HG02642 (cell line): ENCODE data around the gene EHD3.
"Not testable (repeated sequence)": the region's sequence is repeated elsewhere in the genome, so short reads cannot be mapped to it uniquely, and the experiment has no call there.

Experiments
- ATAC-seq: cut with Tn5 transposase; IDR thresholded peaks from one replicate; pipeline ENCODE4 v1.9.1; 2021; ENCODE audit warnings: mild to moderate bottlenecking; ENCODE audit not compliant: unreplicated experiment, poor library complexity

Gene EHD3

DNA sequence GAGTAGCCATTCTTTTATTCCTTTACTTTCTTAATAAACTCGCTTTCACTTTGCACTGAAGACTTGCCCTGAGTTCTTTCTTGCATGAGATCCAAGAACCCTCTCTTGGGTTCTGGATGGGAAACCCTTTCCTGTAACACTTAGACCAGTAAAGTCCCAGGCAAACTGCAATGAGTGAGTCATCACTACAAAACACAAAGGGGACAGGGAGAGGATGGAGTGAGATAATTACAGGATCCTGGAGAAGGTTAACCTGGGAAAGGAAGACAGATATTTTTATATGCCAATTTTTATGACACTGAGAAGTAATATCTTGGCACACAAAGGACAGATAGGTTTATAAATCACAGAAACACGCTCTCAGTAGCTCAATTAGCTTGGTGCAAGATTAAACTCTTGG, 48.7 kb downstream of the EHD3 start:
- no peak for ATAC-seq

DNA sequence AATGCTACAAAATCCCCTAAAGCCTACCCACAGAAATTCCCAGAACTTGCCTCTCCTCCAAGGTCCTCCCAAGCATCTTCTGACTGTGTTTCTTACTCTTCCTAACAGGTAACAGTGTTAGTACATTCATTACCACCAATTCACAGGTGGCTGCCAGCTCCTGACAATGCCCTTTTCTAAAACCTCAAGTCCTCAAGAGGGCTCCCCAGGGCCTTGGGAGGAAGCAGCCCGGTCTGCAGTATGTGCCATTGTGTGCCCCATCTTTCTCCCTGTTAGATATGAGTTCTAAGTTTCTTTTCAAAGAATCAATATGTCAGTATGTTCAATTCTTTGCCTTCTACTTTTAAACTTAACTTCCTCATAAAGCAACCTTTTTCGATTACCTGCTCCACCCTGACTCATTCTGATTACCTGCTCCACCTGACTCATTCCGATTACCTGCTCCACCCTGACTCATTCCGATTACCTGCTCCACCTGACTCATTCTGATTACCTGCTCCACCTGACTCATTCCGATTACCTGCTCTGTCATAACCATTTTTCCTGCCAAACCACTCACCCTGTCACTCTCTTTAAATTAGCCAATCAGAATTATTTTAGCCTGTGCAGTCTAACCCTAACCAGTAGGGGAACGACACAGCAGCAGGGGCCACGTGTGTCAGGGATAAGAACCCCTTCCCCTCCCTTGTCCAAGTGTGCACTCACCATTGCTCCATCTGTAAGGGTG, 49.4 kb downstream of the EHD3 start:
- not testable (repeated sequence) for ATAC-seq

DNA sequence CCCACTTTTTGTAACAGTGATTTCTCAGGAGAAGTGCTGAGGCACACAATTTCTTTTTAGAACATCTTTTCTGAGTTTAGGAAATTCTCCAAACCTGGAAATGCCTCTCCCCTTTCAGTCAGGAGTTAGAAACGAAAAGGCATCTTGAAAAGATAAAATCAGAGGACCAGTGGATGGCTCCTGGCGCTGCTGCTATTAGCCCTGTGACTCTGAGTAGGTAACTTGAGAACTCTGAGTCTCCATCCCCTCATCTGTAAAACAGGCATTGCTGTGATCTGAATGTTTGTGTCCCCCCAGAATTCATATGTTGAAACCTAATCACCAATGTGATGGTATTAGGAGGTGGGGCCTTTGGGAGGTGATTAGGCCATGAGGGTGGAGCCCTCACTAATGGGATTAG, 50.2 kb downstream of the EHD3 start:
- ATAC-seq, result no peak

DNA sequence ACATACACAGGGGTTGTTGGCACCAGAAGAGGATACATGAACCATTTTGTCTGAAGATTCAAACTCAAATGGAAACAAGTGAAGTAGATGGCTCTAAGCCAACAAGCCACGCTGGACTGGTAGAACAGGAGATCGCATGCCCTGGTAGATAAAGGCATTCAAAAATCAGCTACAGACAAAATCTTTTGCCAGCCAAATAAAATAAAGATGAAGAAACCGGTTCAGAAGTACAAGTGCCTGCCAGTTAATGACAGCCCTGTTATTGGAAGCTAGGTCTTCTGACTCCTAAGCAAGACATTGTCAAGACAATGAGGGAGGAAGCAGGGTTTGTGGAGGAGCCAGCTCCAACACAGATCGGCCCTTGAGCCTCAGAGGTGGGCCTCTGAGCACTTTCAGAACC, 52.3 kb downstream of the EHD3 start:
- no peak for ATAC-seq

DNA sequence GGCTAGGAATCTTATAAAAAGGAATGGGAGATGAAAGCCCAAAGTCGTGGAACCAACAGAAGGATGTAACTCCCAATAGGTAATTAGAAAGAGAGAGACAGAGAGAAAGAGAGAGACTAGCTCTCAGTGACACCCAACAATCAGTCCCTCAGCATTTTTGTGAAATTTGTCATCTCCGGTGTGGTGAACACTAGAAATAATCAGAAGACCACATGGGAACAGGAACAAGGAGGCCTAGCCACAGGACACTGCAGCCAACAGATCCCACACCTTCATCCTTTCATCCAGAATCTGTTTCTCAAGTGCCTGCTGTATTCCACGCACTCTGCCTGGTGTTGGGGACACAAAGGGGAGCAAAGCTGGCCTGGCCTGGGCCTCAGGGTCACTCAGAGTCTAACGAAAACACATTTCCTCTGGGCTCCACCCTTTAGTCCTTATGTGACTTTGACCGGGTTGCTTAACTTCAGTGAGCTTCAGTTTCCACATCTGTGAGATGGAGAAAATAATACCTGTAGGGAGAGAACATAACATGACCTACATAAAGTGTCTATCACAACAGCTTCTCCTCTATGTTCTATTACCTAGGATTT, 53.1 kb downstream of the EHD3 start:
- ATAC-seq, result no peak

DNA sequence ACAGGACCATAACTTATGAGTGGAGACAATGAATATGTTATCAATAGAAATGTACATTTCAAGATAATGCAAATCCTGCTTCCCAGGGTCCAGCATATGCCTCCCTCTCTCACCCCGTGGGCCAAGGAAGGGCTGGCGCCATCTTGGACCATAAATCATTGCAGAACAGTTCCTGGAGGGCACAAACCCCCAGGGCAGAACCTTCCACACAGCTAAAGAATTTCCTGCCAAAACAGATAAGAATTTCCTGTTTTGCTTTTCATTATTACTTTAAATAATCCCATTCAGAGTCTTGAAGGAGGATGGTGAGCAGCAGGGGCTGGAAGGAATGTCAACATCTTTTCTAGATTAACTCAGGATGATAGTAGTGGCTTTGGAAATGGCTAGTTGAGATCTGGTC, 53.7 kb downstream of the EHD3 start:
- no peak for ATAC-seq

DNA sequence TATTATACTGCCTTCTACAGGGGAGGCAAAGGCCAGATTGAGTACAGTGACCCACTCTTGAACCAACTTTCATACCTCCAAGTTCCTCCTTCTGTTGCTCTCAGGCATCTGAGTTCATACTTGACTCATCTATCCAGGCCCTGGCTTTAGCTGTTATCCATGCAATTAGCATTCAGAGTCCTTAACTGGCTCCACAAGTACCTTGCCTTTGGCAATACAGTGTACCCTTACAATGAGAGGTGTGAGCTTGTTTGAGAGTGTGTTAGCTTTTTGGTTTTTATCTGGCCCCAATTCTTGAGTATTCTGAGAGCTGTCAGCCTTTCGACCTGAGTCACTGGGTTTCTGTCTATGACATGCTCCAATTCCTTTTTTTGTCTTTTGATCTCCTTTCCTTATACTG, 60.2 kb downstream of the EHD3 start:
- no peak for ATAC-seq

DNA sequence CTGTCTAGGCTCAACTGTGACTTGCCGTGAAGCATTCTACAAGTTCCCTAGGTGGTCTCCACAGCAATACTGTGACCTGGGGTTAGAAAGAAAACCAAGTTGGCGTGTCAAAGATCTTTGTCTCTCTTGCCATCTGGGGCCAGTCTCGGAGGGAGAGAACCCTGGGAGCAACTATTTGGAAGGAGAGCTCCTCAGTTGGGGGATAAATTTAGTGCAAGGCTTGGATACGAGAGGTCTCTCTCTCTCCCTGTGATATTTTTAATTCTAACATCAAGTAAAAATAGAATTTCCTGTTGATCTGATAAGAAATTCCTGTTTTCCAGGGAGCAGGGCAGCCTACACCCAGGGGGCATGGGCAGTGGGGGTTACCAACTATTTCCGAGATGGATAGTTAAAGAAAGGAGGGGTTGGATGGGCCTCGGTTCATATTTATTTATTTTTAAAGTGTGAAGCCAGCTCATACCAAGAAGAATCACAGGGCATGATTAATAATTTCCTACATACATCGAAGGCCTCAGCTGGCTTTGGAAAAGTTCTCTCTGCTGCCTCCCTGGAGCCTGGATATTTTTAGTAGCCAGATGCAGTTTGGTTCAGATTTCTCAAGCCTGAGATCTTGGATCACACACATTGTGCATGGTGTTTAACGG, 62.8 kb downstream of the EHD3 start:
- ATAC-seq, result no peak

DNA sequence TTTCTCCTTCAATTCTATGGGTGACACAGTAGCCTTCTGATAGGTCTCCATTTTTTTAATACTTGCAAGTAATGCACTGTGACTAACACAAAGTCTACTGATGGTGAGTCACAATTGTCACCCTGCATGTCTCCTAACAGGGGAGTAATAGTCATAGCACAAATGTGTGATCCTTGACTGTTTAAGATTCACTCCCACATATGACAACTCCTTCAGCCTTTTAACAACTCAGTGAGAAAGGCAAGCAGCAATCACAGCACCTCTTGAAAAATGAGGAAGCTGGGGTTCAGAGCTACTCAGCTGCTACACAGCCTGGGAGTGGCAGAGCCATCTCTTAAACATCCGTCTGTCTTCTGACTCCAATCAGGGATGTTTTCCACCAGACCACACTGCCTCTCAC, 63.8 kb downstream of the EHD3 start:
- no peak for ATAC-seq

DNA sequence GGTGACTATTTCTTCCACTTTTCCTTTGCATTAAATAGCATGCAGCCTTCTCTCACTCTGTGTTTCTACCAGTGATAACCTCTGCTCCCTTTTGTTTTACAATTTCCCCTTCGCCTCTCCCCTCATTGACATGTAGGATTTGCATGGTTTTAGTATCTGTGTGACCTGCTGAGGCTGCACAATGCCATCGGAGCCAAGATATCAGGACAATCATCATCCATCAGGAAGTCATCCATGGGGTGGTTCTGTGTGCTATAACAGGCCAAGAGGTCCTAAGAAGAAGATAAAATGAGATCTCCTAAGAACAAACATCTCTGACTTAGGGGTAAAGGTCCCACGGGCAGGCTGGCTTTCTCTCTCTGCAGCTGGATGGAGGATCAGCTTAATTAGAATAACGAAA, 65.6 kb downstream of the EHD3 start:
- no peak for ATAC-seq

DNA sequence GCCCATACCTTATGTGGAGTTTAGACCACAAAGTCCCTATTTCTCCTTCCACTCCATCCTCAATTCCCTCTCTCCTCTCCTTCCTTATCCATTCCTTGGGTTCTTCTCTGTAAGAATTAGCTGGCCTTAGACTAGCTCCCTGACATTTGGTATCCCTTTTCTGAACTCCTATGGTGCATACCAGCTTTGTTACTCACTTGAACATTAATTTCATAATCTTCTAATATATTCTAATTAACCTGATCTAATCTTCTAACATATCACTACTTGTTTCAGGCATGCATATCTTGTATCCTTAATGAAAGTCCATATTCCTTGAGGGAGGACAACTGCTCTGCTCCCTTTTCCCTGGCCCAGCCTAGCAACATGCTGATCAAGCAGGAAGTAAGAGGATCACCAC, 66.4 kb downstream of the EHD3 start:
- no peak for ATAC-seq

DNA sequence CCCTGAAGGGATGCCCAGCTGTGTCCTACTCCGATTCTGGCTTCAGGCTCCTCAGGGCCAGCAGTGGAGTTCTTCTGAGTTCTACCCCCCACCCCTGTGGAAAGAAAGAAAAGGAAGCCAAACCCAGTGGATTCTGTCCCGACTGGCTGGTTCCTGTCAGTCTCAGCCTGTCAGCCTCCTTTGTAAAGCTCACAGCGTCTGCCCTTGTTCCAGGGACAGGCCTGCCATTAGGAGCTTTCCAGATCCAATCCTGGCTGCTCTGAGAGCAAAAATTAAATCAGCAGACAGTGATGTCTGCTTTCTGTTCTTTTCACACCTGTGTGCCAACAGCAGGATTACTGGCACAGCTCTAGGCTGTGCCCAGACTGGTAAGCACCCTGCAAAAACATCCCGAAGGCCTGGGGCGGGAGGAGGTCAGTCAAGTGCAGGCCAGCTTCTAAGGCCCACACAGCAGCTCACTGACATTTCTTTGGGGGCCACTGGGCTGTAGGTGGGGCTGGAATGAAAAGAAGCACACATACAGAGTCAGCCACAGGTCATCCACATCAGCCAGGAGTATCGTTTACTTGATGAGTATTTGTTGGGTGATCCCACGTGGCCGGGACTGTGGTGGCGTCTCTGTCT, 69.1 kb downstream of the EHD3 start:
- no peak for ATAC-seq

DNA sequence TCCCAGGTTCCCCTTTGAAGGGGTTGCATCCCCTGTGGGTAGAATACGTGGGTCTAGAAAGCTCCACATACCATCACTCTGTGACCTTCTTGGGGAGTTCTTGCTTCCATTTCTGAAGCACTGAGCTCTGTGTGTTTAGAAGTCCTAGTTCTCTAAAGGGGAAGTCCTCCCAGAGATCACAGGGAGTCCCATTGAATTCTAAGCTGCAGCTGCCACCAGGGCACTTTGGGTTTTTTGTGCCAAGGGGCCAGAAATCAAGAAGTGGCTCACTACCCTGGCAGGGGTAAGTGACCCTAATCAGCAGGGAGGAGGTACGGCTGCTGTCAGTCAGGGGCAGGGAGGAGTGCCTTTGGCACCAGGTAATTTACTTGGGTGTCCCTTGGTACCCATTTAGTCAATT, 70.9 kb downstream of the EHD3 start:
- ATAC-seq, result no peak

DNA sequence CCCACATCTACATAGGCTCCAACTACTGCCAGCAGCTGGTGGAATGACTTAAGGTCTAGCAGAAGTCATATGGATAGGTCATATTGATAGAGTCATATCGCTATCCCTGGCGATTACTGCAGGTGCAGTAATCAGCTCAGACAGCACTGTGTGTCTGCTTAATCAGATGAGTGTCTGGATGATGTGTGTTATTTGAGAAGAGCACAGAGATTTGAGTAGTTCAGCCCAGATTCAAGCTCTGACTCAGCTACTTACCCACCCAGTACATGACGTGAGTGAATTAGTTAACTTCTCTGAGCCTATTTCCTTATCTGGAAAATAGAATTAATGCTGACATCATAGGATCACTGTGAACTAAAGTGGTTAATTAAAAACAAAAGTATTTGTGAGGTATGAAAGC, 78.9 kb downstream of the EHD3 start:
- ATAC-seq, result no peak

DNA sequence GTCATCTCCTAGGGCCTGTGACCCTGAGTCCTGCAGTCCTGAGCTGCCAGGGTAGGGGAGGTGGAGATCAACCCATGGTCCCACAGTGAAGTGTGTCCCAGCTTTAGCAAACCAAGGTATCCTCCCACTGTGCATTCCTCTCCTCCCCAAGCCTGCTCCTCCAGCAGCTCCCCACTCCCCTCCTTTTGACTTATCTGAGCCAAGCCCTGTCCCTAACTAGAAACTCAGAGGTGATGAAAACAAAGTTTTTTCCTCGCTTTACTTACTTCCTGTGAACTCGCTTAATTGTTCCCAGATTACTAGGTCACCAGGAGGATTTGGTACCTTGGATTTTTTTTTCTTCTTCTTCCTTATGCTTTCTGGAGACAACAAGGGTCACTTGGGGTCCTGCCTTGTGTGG, 80.8 kb downstream of the EHD3 start:
- no peak for ATAC-seq

DNA sequence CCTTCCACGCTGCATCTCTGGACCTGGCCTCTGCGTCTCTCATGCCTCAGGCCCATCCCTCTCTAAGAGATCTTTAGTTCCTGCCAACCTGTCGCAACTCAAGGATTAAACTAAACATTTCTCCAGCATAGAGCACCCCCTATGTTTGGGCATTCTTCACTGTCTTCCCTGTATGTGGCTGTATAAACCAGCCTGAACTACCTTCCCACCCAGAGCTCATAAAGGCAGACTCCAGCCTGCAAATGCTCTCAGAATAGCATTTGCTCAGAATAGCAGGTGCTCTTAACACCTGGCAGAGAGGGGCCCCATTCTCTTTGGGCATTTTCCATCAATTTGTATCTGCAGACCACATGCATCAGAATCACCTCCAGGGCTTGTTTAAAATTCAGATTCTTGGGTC, 83.4 kb downstream of the EHD3 start:
- ATAC-seq, result no peak

DNA sequence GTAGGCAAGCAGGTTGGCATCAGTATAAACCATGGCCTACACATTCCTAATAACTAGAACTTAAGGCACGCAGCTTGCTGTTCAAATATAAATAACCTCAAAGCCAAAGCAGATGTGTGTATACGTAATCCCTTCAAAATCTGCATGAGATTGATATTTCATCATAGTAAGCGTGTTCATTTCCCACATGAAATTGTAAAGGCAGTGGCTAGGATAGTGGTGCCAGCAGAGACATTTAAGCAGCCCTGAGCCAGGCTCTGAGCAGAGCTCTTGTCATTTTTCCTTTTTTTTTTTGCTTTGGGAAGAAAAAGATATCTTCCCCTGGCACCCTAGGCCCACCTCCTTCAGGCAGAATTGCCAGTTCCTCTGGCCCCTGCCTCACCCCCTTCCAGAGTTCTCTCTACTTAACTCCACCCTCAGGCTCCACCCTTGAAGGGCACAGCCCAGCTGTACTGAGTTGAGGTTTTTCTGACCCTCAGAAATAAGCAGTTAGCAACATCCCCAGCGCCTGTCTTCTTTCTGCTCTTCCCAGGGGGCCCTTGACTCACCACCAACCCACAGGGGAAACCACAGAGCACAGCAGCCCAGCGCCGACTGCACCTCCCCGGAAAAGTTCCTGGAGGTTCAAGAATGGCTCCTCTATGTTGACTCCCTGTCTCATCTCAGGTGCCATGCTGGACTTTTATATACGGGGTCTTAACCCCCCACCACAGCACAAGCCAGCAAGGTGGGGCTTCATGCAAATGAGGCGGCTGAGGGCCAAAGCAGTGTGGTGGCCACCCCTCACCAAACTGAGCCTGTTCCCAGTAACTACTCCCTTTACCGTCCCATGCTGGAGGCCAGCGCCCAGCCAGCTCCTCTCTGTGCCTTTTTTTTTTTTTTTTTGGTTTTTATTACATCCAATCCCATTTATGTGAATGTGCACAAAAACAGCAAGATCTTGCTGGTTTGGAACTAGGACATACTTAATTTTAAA, 84.7 kb downstream of the EHD3 start:
- peak; percentile 79 for ATAC-seq
